Fibroblast of villous mesenchyme (primary cell): Measurements from ENCODE around the gene MTRR. TPM values are rescaled to one million over a fixed set of nuclear protein-coding genes. Genes with fewer than 3 reads are reported as not detected.
"Not testable (repeated sequence)": the region's sequence is repeated elsewhere in the genome, so short reads cannot be mapped to it uniquely, and the experiment has no call there.

Experiments
- DNase-seq: peaks from one replicate; pipeline ENCODE4 v3.0.0-alpha.2; 2010; ENCODE audit warnings: low read depth
- H3K4me3 ChIP-seq: 2 replicates; pipeline ENCODE4 v1.5.1; 2011; ENCODE audit warnings: low read depth, mild to moderate bottlenecking, low read length
- total RNA-seq: library from RNA; depleted of rRNA; stranded (reverse); fragments of >200 nt; gene quantifications from 2 replicates; pipeline ENCODE4 v1.2.3, GENCODE V29; 2012
- TF ChIP-seq, protein P1 (sequence below): IDR thresholded peaks from 2 replicates; pipeline ENCODE4 v1.5.1; 2012; ENCODE audit warnings: low read depth, mild to moderate bottlenecking, low read length; ENCODE audit not compliant: insufficient read depth

Gene MTRR
- total RNA-seq, 1 donor: 41.5 TPM

DNA sequence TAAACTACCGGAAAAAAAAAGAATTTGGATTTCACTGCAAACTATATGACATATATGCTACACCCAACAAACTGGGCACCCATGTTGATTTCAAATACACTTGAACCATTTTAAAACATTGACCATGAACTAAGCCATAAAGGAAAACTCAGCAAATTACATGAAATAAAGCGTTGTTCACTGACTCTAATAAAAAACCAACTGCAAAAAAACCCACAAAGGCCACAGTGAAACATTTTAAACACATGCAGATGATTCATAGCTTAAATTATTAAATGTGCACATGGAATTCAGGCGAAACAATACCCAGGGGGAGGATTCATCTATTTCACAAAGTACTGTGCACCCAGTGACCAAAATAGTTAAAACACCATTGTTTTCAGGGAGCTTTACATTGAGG is 33.3 kb downstream of the MTRR start:
- no peak overlapping the region for H3K4me3 ChIP-seq
- no peak for DNase-seq
- TF ChIP-seq, protein P1, sequence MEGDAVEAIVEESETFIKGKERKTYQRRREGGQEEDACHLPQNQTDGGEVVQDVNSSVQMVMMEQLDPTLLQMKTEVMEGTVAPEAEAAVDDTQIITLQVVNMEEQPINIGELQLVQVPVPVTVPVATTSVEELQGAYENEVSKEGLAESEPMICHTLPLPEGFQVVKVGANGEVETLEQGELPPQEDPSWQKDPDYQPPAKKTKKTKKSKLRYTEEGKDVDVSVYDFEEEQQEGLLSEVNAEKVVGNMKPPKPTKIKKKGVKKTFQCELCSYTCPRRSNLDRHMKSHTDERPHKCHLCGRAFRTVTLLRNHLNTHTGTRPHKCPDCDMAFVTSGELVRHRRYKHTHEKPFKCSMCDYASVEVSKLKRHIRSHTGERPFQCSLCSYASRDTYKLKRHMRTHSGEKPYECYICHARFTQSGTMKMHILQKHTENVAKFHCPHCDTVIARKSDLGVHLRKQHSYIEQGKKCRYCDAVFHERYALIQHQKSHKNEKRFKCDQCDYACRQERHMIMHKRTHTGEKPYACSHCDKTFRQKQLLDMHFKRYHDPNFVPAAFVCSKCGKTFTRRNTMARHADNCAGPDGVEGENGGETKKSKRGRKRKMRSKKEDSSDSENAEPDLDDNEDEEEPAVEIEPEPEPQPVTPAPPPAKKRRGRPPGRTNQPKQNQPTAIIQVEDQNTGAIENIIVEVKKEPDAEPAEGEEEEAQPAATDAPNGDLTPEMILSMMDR: no peak

DNA sequence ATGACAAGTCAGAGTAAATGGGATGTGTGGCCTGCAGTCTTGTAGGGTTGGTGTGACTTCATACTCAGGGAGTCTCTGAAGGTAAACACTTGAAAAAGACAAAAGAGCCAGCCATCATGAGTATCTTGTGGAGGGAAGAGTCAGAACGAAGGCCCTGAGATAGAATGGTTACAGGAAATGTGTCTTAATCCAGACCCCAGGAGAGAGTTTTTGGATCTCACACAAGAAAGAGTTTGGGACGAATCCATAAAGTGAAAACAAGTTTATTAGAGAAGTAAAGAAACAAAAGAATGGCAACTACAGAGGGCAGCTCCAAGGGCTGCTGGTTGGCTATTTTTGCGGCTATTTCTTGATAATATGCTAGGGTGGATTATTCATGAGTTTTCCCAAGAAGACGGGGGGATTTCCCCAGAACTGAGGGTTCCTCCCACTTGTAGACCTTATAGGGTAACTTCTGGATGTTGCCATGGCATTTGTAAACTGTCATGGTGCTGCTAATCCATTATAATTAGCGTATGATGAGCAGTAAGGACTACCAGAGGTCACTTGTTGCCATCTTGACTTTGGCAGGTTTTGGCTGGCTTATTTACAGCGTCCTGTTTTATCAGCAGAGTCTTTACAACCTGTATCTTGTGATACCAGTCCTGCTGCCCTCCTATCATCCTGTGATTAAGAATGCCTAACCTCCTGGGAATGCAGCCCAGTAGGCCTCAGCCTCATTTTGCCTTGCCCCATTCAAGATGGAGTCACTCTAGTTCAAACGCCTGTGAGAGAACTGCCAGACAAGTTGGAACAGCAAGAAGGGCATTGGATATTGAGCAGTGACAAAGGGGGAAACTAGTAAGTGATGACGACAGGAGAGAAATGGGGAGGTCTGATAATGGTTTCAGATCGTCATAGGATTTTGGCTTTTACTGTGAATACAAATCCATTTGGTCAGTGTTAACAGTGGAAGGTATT is 34.0 kb downstream of the MTRR start:
- TF ChIP-seq, protein P1: no peak
- no peak for DNase-seq
- no peak overlapping the region for H3K4me3 ChIP-seq

DNA sequence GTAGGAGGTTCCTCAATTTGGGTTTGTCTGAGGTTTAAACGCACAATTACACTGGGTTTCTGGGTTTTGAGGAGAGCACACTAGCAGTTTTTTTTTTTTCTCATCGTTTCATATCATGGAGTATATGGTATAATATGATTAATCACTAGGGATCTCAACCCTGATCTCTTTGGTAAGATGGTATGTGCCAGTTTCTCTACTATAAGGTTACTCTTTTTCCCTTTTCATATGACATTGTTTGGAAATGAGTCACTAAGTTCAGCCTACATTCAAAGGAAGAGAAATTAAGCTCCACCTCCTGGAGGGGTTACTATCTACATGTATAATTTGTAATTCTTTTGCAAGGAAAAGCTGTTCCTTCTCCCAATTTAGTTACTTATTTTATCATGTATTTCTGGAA is 35.2 kb downstream of the MTRR start:
- no peak overlapping the region for H3K4me3 ChIP-seq
- DNase-seq: peak; percentile 34
- TF ChIP-seq, protein P1: no peak

DNA sequence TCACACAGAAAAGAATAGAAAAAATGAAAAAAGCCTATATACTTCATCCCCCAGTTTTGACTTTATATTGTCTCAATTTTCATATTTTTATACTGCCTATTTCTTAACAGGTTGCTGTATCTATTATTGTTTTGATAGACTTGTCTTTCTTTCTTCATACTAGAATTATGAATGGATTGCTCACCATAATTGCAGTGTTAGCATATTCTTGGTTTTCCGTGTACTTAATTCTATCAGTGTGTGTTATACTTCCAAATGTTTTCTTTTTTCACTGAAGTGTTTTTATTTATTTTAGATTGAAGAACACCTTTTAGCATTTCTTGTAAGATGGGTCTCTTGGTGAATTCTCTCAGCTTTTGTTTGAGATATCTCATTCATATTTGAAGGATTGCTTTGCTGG is 38.7 kb downstream of the MTRR start:
- TF ChIP-seq, protein P1: no peak

DNA sequence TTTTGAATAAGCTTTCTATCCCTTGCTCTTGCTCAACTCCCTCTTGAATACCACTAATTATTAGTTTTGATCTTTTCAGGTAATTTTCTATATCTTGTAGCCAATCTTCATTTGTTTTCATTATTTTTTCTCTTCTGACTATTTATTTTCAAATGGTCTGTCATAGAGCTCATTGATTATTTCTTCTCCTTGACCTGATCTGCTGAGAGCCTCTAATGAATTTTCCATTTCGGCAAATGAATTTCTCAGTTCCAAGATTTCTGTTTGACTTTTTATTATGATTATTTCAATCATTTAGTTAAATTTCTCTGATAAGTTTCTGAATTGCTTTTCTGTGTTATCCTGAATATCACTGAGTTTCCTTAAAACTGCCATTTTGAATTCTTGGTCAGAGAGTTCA is 39.4 kb downstream of the MTRR start:
- H3K4me3 ChIP-seq: no peak overlapping the region
- TF ChIP-seq, protein P1: no peak
- DNase-seq: no peak

More for the DNA sequence above, 38.7 kb downstream of the MTRR start:
- H3K4me3 ChIP-seq: no peak overlapping the region
- no peak for DNase-seq

DNA sequence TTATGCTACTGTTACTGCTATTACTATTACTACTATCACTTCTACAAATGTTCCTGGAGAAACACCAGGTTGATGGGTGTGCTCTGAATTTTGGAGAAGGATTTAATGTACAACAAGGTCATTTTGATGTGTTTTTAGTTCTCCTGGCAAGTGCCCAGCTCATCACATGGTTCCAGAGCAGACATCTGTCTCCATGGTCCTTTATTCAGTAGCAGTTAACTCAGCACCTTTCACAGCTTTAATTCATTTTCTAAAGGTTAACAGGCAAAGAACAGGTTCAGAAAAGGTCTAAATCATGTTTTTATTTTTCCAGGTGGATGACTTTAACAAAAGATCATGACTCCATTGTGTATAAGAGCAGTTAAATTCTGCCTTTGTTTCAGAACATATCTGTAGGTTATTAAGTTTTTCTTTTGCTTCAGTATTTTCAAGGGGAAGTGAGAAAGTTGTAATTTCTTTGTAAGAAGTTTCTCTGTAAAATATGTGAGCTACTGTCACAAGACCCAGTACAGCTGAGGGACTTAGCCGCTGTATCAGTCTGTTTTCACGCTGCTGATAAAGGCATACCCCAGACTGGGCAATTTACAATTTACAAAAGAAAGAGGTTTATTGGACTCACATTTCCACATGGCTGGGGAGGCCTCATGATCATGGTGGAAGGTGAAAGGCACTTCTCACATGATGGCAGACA is 41.9 kb downstream of the MTRR start:
- no peak overlapping the region for H3K4me3 ChIP-seq
- TF ChIP-seq, protein P1: no peak

DNA sequence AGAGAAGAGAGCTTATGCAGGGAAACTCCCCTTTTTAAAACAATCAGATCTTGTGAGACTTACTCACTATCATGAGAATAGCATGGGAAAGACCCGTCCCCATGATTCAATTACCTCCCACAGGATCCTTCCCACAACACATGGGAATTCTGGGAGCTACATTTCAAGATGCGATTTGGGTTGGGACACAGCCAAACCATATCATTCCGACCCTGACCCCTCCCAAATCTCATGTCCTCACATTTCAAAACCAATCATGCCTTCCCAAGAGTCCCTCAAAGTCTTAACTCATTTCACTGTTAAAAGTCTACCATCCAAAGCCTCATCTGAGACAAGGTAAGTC is 42.5 kb downstream of the MTRR start:
- not testable (repeated sequence) for DNase-seq, H3K4me3 ChIP-seq

More for the DNA sequence above, 41.9 kb downstream of the MTRR start:
- no peak for DNase-seq
